COR-L47 (cell line): ENCODE data around the gene AMDHD1.

Experiments
- DNase-seq: peaks from one replicate; lab custom pipeline; 2025; lab: John Stamatoyannopoulos, UW

The AMDHD1 gene

GRCh38 chr12:95996034-95996658, 53.0 kb downstream of the AMDHD1 start, which contains the start of gene HAL:
Gene HAL (minus strand): TSS chr12:95996344. CDS start chr12:95995910, 434 bp downstream.
- DNase-seq, result no peak

DNA sequence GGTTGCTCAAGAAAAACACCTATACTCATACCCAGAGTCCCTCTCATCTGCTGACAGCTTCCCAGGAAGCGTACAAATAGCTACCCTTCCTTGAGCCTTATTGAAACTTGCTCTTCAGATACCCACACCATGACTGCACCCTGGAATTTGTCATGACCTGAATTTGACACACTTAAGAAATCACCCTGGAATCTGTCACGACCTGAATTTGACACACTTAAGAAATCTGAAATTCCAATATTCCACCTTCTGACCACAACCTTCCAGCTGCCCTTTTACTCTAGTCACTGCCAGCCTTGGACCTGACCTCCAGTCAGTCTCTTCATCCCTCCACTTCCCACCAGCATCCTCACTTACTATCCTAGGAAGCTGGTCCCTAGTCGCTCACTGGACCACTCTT, 54.1 kb downstream of the AMDHD1 start:
- no peak for DNase-seq

DNA sequence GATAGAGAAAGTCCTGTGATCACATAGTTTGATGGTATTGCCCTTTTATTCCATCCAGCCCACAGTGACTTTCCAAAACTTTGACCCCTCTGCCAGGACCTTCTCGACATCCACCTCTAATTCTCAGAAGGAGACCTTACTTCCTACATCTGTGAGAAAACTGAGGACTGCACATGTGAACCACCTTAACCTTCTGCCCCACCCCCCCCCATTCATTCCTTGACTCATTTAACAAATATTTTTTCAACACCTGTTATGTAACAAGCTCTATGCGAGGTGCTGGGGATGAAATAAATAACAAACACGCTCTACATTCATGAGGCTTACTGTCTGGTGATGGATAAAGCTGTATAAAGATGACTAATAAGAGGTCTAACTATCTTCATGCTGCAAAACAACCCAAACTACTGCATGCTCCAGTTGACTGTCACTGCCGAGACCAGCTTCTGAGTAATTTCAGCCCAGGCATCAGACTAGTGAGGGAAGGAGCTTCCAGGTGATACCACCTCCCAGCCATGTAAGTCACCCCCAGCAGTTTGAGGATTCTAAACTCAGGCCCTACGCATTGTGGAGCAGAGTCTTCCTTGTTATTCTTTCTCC, 54.9 kb downstream of the AMDHD1 start:
- DNase-seq, result no peak

DNA sequence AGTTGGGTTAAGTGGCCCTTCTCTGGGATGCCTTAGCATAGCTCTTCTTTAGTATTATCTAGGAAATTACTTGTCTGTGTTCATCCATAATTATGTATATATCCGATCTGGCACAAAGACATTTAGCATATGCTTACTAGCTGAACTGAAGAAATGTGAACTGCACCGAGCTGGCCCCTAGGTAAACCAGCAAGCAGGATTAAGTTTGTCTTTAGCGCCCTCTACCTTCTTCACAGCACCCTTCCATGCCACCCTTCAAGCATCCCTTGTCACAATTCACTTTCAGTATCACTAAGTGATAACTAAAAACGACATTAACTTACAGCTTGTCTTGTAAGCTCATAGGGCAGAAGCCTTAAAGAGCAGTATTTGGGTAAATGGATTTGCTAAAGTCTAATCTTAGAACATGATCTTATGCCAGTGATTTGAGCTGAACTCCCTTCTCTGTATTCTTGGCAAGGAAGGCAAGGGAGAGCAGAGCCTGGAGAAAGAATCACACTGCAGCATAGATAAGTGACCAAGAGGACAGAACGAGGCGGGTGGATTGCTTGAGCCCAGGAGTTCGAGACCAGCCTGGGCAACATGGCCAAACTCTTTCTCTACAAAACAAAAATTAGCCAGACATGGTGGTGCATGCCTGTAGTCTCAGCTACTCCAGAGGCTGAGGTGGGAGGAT, 55.6 kb downstream of the AMDHD1 start:
- peak; percentile 57 for DNase-seq

- no peak for DNase-seq
Measured at GRCh38 chr12:95999484-95999883, 56.4 kb downstream of the AMDHD1 start.

DNA sequence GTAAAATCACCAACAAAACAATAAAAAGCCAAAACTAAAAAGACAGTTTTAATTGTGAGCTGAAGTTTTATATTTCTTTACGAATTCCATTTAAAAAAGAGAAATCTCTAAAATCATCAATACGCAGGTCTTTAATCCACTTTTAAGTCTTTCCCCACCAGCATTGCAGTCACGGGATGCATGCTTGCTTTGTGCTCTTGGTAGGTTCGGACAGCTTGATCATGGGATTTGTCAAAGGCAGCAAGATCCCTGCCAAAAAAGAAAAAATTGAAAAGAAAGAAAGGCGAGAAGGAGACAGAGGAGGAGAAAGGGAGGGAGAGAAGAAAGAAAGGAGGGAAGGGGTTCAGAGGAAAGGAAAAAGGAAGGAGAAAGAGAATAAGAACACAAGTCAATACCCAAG, 57.7 kb downstream of the AMDHD1 start:
- DNase-seq, result no peak

GRCh38 chr12:96006727-96007126, 63.6 kb downstream of the AMDHD1 start:
- DNase-seq, result no peak

DNA sequence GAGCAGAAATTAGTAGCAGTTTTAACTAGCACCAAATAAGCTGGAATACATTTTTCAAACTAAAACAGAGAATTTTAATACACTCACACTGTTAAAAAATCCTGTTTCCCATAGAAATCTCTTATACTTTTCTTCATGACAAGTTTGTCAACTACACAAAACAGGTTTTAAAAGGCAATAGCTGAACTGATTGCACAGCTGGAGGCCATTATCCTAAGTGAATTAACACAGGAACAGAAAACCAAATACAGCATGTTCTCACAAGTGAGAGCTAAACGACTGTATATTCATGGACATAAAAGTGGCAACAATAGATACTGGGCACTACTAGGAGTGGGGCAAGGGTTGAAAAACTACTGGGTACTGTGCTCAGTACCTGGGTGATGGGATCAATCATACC, 64.6 kb downstream of the AMDHD1 start:
- DNase-seq, result no peak

GRCh38 chr12:96014943-96015599, 71.9 kb downstream of the AMDHD1 start:
- no peak for DNase-seq

GRCh38 chr12:96015672-96016071, 72.5 kb downstream of the AMDHD1 start:
- peak; percentile 18 for DNase-seq
